Activated gamma-delta T cell treated with anti-CD3 and anti-CD28 coated beads, Interleukin-2, amount 50 U/mL, for 16 hours (primary cell): ENCODE measurements around the gene PIGO.

Experiments
- DNase-seq: peaks from one replicate; pipeline ENCODE4 v3.0.0-alpha.2; 2020; ENCODE audit warnings: low read depth

PIGO gene

GRCh38 chr9:35106343-35106730 lies 9.9 kb upstream of the PIGO start:
- no peak for DNase-seq

DNA sequence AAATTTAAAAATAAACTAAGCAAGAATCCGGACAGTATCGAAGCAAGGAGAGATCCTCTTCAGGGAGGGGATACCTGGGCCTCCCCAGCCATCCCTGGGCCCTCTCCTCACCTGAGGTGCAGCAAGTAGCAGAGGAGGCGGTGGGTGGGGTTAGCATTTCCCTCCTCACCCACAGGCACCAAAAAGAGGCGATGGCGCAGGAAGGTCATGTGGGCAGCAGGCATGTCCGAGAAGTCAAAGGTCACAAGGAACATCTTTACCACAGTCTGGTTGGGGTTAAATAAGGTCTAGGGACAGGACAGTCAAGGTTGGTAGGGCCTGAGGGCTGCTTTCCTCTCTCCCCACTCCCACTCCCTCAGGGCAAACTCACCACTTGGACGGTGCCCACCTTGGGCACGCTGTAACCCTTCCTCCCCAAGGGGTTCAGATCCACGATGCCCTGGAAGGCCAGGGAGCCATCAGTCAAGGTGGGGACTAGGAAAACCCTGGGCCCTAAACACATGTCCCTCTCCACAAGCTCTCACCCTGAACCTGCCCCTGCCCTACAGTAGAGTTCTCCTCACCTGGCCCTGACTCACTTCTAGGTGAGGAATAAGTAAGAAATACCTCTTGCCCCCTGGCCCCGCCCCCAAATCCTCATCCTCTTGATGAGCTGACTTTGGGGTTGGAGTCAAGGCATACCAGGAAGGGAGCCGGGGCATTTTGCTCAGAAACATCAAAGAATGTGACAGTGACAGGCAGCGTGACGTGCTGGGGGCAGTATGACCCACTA lies 9.4 kb upstream of the PIGO start:
- no peak for DNase-seq

GRCh38 chr9:35105126-35105525 lies 8.7 kb upstream of the PIGO start:
- no peak for DNase-seq

GRCh38 chr9:35104586-35104985 lies 8.2 kb upstream of the PIGO start:
- DNase-seq, result no peak

GRCh38 chr9:35103660-35104191 lies 7.3 kb upstream of the PIGO start:
- no peak for DNase-seq

GRCh38 chr9:35102769-35103659 lies 6.6 kb upstream of the PIGO start, which contains the start of gene STOML2:
STOML2 (minus strand) TSS chr9:35103131; CDS start chr9:35103094, 37 bp downstream.
- DNase-seq, result peak; percentile 90

- DNase-seq, result no peak
Measured at GRCh38 chr9:35102465-35102768, 6.0 kb upstream of the PIGO start.

DNA sequence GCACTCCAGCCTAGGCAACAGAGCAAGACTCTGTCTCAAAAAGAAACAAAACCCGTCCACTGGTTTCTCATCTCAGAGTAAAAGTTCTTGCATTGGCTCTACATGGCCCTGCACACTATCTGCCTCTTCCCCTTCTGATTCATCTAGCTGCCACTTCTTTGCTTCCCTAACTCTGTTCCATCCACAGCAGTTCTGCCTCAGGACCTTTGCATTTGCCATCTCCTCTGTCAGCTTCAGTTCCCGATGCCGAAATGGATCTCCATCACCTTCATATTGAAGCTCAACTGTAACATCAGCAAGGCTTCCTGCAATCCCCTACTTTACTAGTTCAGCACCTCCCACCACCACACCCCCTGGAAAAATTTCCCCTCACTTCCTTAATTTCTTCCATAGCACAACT lies 1.2 kb upstream of the PIGO start:
- no peak for DNase-seq

DNA sequence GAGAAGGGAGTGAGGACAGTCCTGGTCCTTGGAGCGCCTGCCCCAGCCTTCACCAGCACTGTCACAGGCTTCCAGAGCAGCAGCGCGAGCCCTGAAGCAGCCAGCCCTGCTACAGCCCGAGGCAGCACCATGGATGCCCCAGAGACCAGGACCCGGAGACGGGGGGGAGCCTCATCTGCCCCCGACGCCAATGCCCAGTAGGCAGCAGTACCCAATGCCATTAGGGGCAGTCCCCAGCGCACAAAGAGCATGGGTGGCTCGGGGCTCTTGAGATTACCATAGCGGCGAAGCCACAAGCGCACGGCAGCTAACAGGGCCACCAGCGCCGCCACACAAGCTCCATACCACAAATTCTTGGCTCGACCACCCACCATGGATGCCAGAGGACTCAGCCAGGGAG lies 4.9 kb downstream of the PIGO start:
- DNase-seq, result no peak

- DNase-seq, result no peak
Measured at GRCh38 chr9:35089434-35089833, 7.0 kb downstream of the PIGO start.

GRCh38 chr9:35085078-35085477 lies 11.3 kb downstream of the PIGO start:
- DNase-seq, result no peak

- peak; percentile 67 for DNase-seq
Measured at GRCh38 chr9:35079426-35080341, 16.7 kb downstream of the PIGO start, which contains the start of gene FANCG. FANCG (minus strand) TSS chr9:35079942; CDS start chr9:35079524, 418 bp downstream.

DNA sequence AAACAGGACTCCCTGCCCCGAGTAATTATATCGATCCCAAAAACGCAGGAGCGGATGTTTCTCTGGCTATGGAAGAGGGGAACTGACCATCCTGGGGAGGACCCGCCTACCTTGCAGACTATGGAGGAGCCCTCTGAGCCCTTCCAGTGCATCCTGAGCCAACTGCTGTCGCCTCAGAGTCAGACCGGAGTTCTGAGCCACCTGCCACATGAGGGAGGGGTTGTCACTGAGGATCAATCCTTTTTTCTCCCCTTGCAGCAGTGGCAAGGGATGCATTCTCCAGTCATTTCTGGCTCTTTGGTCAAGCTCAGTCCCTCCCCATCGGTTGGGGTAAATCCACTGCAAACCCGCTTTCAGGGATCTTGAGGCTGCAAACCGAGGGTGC lies 17.4 kb downstream of the PIGO start:
- DNase-seq, result no peak

- DNase-seq, result no peak
Measured at GRCh38 chr9:35078066-35078465, 18.3 kb downstream of the PIGO start.

GRCh38 chr9:35076848-35077247 lies 19.5 kb downstream of the PIGO start:
- DNase-seq, result no peak

GRCh38 chr9:35075358-35075757 lies 21.0 kb downstream of the PIGO start:
- DNase-seq, result no peak

GRCh38 chr9:35074791-35075190 lies 21.6 kb downstream of the PIGO start:
- no peak for DNase-seq

DNA sequence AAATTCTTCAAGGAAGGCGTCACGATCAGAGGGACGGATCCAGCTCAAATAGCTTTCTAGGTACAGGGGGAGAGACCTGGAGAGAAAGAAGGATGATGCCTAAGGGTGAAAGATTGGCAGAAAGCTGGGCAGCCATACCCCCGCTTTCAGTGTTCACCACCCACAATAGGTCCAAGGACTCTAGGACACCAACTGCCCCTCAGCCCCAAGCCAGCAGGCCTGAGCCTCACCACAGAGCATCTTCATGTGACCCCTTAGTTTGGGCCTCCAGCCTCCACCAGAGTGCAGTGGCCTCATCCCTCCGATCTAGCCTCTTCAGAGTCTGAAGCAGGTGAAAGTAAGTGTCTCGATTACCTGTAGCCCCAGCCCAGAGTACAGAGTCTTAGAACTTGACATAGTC lies 22.2 kb downstream of the PIGO start:
- no peak for DNase-seq

DNA sequence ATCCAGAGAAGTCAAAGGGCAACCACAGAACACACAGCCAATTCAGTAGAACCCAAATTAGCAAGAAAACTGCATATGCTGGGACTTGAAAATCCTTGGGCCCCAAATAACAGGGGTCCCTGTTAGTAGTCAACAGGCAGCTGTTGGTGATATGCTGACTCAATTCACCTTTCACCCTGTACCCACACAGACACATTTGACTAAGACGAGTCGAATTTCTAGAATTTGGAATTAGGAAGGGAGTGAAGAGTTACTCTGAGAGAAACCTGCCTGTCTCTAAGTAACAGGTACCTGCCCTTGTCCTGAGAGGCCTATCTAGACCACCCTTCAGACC lies 23.1 kb downstream of the PIGO start:
- no peak for DNase-seq

DNA sequence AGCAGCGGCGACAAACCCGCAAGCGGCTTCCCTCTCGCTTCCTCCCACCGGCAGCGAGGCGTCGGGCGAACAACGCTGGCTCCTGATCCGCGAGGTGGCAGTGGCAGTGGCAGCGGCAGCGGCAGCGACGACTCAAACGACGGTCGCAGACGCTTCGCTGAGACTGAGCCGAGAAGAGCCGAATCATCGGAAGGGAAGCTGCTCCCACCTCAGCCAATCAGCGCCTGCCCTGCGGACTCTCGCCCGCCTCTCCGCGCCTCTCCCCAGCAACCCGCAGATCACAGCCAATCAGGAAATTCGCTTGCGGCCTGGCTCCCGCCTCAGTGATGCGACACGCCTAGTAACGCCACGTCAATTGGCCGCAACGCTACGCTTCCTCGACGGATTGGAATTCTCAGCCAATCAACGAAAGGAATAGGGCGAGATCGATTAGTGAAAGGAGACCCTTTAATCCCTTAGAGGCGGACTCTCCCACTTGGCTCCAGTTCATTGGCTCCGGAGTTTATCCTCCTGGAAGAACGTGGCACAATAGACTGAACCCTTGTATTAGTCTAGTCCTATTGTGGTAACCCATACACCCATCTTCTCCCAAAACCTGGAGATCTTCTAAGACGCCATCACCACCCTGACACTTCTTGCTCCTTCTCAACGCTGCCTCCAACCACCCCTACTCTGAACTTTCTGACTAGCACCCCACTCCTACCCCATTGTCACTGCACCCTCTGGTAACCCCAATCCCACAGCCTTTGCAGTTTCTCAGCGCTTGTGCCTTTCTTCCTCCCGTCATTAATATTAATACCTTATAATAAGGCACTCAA lies 23.7 kb downstream of the PIGO start, which contains the start of gene VCP:
Gene VCP (minus strand): TSS at position 165 of the 818 bp plus-strand sequence. CDS start 272 bp downstream, outside the sequence.
- peak; percentile 95 for DNase-seq
